SK-N-SH (cell line): ENCODE data around the gene SMOC1. TPM values are rescaled to one million over a fixed set of nuclear protein-coding genes. Genes with fewer than 3 reads are reported as not detected.

ENCODE experiments used
- CTCF ChIA-PET: fragments of 300-600, 350-600 bp; formaldehyde crosslinking; extraction: SDS; loops from one replicate; lab custom pipeline; 2021; lab: Yijun Ruan, JAX
- POLR2A ChIA-PET: fragments of 350-600 bp; sonication (Branson Sonifier 250); formaldehyde crosslinking; extraction: SDS; loops from one replicate; lab custom pipeline; 2020; ENCODE audit warnings: antibody characterized with exemption, inconsistent platforms; lab: Yijun Ruan, JAX
- DNase-seq: peaks from one replicate; pipeline ENCODE4 v3.0.0; 2012
- H2AFZ ChIP-seq: fragments of 200-600 bp; sonication (generic); 2 replicates; pipeline ENCODE4 v1.8.1; 2016; ENCODE audit warnings: antibody characterized with exemption, mild to moderate bottlenecking, low read depth
- H3F3A ChIP-seq: fragments of 200-600 bp; sonication (generic); replicated peaks from 2 replicates; pipeline ENCODE3; 2016; ENCODE audit warnings: antibody characterized with exemption, mild to moderate bottlenecking; ENCODE audit not compliant: insufficient read depth
- H3K27ac ChIP-seq, 2 experiments: fragments of 200-500 bp in 1 of 2; fragments of 200-600 bp in 1 of 2; sonication (Bioruptor generic) in 1 of 2; sonication (generic), shearing (Covaris generic) in 1 of 2; 2 replicates each; pipeline versions ENCODE4 v1.5.1 to v1.6.1; 2014 to 2016; ENCODE audit warnings: low read depth in 2 of 2, inconsistent platforms in 1 of 2, low read length in 1 of 2, mild to moderate bottlenecking in 1 of 2, mixed read lengths in 1 of 2
- H3K27me3 ChIP-seq: fragments of 200-600 bp; sonication (generic), shearing (Covaris generic); 2 replicates; pipeline ENCODE4 v1.6.1; 2016; ENCODE audit warnings: mixed run types; ENCODE audit not compliant: insufficient read depth
- H3K36me3 ChIP-seq, 2 experiments: fragments of 200-500 bp in 1 of 2; fragments of 200-600 bp in 1 of 2; sonication (Bioruptor generic) in 1 of 2; sonication (generic) in 1 of 2; replicated peaks in 1 of 2; 2 replicates each; pipeline versions ENCODE3 to v1.5.1; 2014 to 2016; ENCODE audit warnings: low read length in 1 of 2, mild to moderate bottlenecking in 1 of 2; ENCODE audit not compliant: insufficient read depth in 2 of 2, control insufficient read depth in 1 of 2
- H3K4me1 ChIP-seq, 2 experiments: fragments of 200-500 bp in 1 of 2; fragments of 200-600 bp in 1 of 2; sonication (Bioruptor generic) in 1 of 2; sonication (generic), shearing (Covaris generic) in 1 of 2; 2 replicates each; pipeline versions ENCODE4 v1.5.1 to v1.6.1; 2014 to 2016; ENCODE audit warnings: low read depth in 1 of 2, low read length in 1 of 2, mixed run types in 1 of 2; ENCODE audit not compliant: insufficient read depth in 2 of 2, control insufficient read depth in 1 of 2
- H3K4me2 ChIP-seq: fragments of 200-600 bp; sonication (generic), shearing (Covaris generic); 2 replicates; pipeline ENCODE4 v1.6.1; 2017; ENCODE audit warnings: mixed run types
- H3K4me3 ChIP-seq, 2 experiments: fragments of 200-500 bp in 1 of 2; fragments of 200-600 bp in 1 of 2; sonication (Bioruptor generic) in 1 of 2; sonication (generic), shearing (Covaris generic) in 1 of 2; 2 replicates each; pipeline versions ENCODE4 v1.5.1 to v1.8.1; 2014 to 2016; ENCODE audit warnings: low read depth in 2 of 2, inconsistent platforms in 1 of 2, low read length in 1 of 2, mild to moderate bottlenecking in 1 of 2, mixed read lengths in 1 of 2, moderate library complexity in 1 of 2
- H3K79me2 ChIP-seq: fragments of 200-600 bp; sonication (generic); 2 replicates; pipeline ENCODE4 v1.8.1; 2017; ENCODE audit warnings: mild to moderate bottlenecking; ENCODE audit not compliant: insufficient read depth
- H3K9ac ChIP-seq: fragments of 200-600 bp; sonication (generic); 2 replicates; pipeline ENCODE4 v1.6.1; 2017; ENCODE audit warnings: mixed run types
- H3K9me2 ChIP-seq: fragments of 200-600 bp; sonication (generic); 2 replicates; pipeline ENCODE4 v1.6.1; 2017; ENCODE audit warnings: mixed run types
- H3K9me3 ChIP-seq: fragments of 200-600 bp; sonication (generic); 2 replicates; pipeline ENCODE4 v1.6.1; 2017; ENCODE audit warnings: mixed run types, mild to moderate bottlenecking, moderate library complexity
- H4K20me1 ChIP-seq: fragments of 200-600 bp; sonication (generic); 2 replicates; pipeline ENCODE4 v1.6.1; 2017; ENCODE audit warnings: mild to moderate bottlenecking, mixed run types; ENCODE audit not compliant: insufficient read depth
- EP300 ChIP-seq, 2 experiments: IDR thresholded peaks; 2 replicates each; pipeline versions ENCODE4 v1.4.0 to v1.6.1; 2012; ENCODE audit warnings: borderline replicate concordance in 1 of 2, low read depth in 1 of 2, low read length in 1 of 2
- FOXJ3 ChIP-seq: sonication (generic); formaldehyde crosslinking; IDR thresholded peaks from 2 replicates; pipeline ENCODE4 v1.5.1; 2020; ENCODE audit warnings: mild to moderate bottlenecking, missing genetic modification reagents
- FOXM1 ChIP-seq: IDR thresholded peaks from 2 replicates; pipeline ENCODE4 v1.4.0; 2012; ENCODE audit warnings: low read depth, mild to moderate bottlenecking
- MXI1 ChIP-seq: IDR thresholded peaks from 2 replicates; pipeline ENCODE4 v1.6.1; 2012; ENCODE audit warnings: mild to moderate bottlenecking, low read depth, low read length, improper control_type of control experiment
- RAD21 ChIP-seq: IDR thresholded peaks from 2 replicates; pipeline ENCODE4 v1.6.1; 2012; ENCODE audit warnings: mild to moderate bottlenecking, low read length
- SMC3 ChIP-seq: IDR thresholded peaks from 2 replicates; pipeline ENCODE4 v1.6.1; 2012; ENCODE audit warnings: low read depth, low read length, improper control_type of control experiment
- TCF12 ChIP-seq: IDR thresholded peaks from 2 replicates; pipeline ENCODE4 v1.4.0; 2012
- USF2 ChIP-seq: fragments of 150-350 bp; IDR thresholded peaks from 2 replicates; pipeline ENCODE4 v1.6.1; 2017; ENCODE audit warnings: antibody characterized with exemption, low read length, low read depth, borderline replicate concordance
- WGBS: methylation state at CpG from one replicate; pipeline ENCODE4 v1.1.6; 2017; ENCODE audit warnings: low lambda C conversion rate; 5-methylcytosine and 5-hydroxymethylcytosine counted together
- polyA plus RNA-seq, 3 experiments: library from polyadenylated mRNA; depleted of rRNA; stranded (reverse); fragments of >200 nt; gene quantifications; 2 replicates each; pipeline ENCODE4 v1.2.3, GENCODE V29; 2012
- TF ChIP-seq, protein P1 (sequence below): IDR thresholded peaks from 2 replicates; pipeline ENCODE4 v1.4.0; 2012; ENCODE audit warnings: low read depth, borderline replicate concordance
- TF ChIP-seq, protein P2 (sequence below): IDR thresholded peaks from 2 replicates; pipeline ENCODE4; 2012
- TF ChIP-seq, protein P3 (sequence below): fragments of 150-350 bp; IDR thresholded peaks from 2 replicates; pipeline ENCODE4 v1.6.1; 2016; ENCODE audit warnings: mild to moderate bottlenecking, low read depth, low read length

SMOC1 gene
- polyA plus RNA-seq, 1 of the 3 experiments (the other 2 are of a cell fraction), result not detected

DNA sequence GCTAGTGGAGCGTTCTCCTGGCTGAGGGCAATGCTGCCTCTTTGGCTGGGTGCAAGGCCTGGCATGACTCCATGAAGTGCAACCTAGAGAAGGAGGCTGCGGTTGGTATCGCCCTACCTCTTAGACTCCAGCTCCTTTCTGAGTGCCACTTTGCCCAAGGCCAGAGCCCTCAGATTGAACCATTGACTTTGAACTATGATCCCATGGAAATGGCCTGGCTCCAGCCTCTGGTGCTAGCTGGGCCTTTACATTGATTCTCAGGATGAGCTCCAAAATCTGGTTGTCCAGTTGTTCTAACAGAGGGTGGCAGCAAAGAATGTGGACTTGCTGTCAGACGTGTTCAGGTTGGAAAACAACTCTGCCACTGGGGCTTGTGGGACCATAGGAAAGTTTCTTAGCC lies 16.1 kb upstream of the SMOC1 start:
- Histone ChIP-seq H3K4me3 (no peak overlapping the region), H3K36me3 (no peaks in the 10 kb centered on the region), H2AFZ (no peak overlapping the region), H3K9ac (no peak overlapping the region), H3K27me3 (no peaks in the 10 kb centered on the region), H3K27ac (no peak overlapping the region), H3K79me2 (no peaks in the 10 kb centered on the region), H4K20me1 (no peaks in the 10 kb centered on the region), H3F3A (no peaks in the 10 kb centered on the region), H3K4me1 (no peaks in the 10 kb centered on the region; a peak in 1 of 4 replicates), H3K9me3 (no peaks in the 10 kb centered on the region), H3K9me2 (no peaks in the 10 kb centered on the region), H3K4me2 (no peak overlapping the region)
- TF ChIP-seq FOXM1 (no peak), RAD21 (0 out of 2 replicates have a peak, but pooled peaks have one; percentile 14)
- no peak for DNase-seq
- 41% methylated on average over 4 of the region's 4 CpGs for WGBS
- ChIA-PET CTCF (interaction anchor here (0.8 to 1.9 kb wide), 3 partner anchors 14 to 165 kb away, joined by 3 to 7 read pairs (median 5); no protein-coding TSS in a partner anchor), POLR2A (no interaction called here)

- WGBS, result 35% methylated on average over 7 of the region's 8 CpGs
- Histone ChIP-seq H3K4me2 (no peak overlapping the region), H3K27me3 (no peaks in the 10 kb centered on the region), H3K4me3 (no peak overlapping the region), H3K9ac (no peak overlapping the region), H2AFZ (no peak overlapping the region), H3K79me2 (no peaks in the 10 kb centered on the region), H3K9me3 (no peaks in the 10 kb centered on the region), H4K20me1 (no peaks in the 10 kb centered on the region), H3K27ac (no peak overlapping the region), H3K9me2 (no peaks in the 10 kb centered on the region), H3F3A (no peaks in the 10 kb centered on the region), H3K36me3 (no peaks in the 10 kb centered on the region), H3K4me1 (no peaks in the 10 kb centered on the region; a peak in 1 of 4 replicates)
- POLR2A ChIA-PET, result no interaction called here
- TF ChIP-seq TCF12, result no peak
- TF ChIP-seq USF2, result no peak
- TF ChIP-seq, protein P1, sequence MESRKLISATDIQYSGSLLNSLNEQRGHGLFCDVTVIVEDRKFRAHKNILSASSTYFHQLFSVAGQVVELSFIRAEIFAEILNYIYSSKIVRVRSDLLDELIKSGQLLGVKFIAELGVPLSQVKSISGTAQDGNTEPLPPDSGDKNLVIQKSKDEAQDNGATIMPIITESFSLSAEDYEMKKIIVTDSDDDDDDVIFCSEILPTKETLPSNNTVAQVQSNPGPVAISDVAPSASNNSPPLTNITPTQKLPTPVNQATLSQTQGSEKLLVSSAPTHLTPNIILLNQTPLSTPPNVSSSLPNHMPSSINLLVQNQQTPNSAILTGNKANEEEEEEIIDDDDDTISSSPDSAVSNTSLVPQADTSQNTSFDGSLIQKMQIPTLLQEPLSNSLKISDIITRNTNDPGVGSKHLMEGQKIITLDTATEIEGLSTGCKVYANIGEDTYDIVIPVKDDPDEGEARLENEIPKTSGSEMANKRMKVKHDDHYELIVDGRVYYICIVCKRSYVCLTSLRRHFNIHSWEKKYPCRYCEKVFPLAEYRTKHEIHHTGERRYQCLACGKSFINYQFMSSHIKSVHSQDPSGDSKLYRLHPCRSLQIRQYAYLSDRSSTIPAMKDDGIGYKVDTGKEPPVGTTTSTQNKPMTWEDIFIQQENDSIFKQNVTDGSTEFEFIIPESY, result no peak
- no peak for TF ChIP-seq EP300 (IDR thresholded peaks at IDR 0.05; ENCODE audit: borderline replicate concordance in 1 of 2, low read depth in 1 of 2, low read length in 1 of 2)
- TF ChIP-seq, protein P2, sequence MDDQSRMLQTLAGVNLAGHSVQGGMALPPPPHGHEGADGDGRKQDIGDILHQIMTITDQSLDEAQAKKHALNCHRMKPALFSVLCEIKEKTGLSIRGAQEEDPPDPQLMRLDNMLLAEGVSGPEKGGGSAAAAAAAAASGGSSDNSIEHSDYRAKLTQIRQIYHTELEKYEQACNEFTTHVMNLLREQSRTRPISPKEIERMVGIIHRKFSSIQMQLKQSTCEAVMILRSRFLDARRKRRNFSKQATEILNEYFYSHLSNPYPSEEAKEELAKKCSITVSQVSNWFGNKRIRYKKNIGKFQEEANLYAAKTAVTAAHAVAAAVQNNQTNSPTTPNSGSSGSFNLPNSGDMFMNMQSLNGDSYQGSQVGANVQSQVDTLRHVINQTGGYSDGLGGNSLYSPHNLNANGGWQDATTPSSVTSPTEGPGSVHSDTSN, result no peak
- no peak for TF ChIP-seq MXI1
- TF ChIP-seq SMC3, result no peak
- TF ChIP-seq, protein P3, sequence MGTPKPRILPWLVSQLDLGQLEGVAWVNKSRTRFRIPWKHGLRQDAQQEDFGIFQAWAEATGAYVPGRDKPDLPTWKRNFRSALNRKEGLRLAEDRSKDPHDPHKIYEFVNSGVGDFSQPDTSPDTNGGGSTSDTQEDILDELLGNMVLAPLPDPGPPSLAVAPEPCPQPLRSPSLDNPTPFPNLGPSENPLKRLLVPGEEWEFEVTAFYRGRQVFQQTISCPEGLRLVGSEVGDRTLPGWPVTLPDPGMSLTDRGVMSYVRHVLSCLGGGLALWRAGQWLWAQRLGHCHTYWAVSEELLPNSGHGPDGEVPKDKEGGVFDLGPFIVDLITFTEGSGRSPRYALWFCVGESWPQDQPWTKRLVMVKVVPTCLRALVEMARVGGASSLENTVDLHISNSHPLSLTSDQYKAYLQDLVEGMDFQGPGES, result no peak
- TF ChIP-seq FOXJ3 (CRISPR knock-in tag), result no peak
- no peak for DNase-seq
- CTCF ChIA-PET, result interaction anchor here (0.9 to 1.3 kb wide), 4 partner anchors 9 to 162 kb away, joined by 3 to 5 read pairs (median 4); partner anchors contain the start of gene SMOC1
Measured at GRCh38 chr14:69865701-69866365, 13.4 kb upstream of the SMOC1 start.
